IMR-90 (cell line): ENCODE measurements around the gene GRIPAP1.
A peak's percentile ranks its signal among the peaks of the same experiment; 100 is the strongest.

ENCODE experiments used
- CEBPB ChIP-seq: IDR thresholded peaks from 2 replicates; pipeline ENCODE4 v1.6.1; 2012; ENCODE audit warnings: low read depth, low read length, improper control_type of control experiment
- MAFK ChIP-seq: IDR thresholded peaks from 2 replicates; pipeline ENCODE4 v1.6.1; 2012; ENCODE audit warnings: low read depth, low read length, improper control_type of control experiment
- MXI1 ChIP-seq: IDR thresholded peaks from 2 replicates; pipeline ENCODE4 v1.6.1; 2012; ENCODE audit warnings: low read depth, mild to moderate bottlenecking, low read length, moderate library complexity, borderline replicate concordance
- POLR2A ChIP-seq: IDR thresholded peaks from 2 replicates; pipeline ENCODE4 v1.6.1; 2012; ENCODE audit warnings: mild to moderate bottlenecking, low read depth, low read length
- RAD21 ChIP-seq: IDR thresholded peaks from 2 replicates; pipeline ENCODE4 v1.6.1; 2012; ENCODE audit warnings: low read length, improper control_type of control experiment
- RFX5 ChIP-seq: IDR thresholded peaks from 2 replicates; pipeline ENCODE4 v1.8.0; 2012; ENCODE audit warnings: low read depth, mild to moderate bottlenecking, low read length, moderate library complexity
- SMC3 ChIP-seq: fragments of 150-350 bp; IDR thresholded peaks from 2 replicates; pipeline ENCODE4 v1.6.1; 2016; ENCODE audit warnings: low read depth, mild to moderate bottlenecking, antibody characterized with exemption, low read length, moderate library complexity
- TF ChIP-seq, protein P1 (sequence below): fragments of 150-350 bp; IDR thresholded peaks from 2 replicates; pipeline ENCODE4 v1.6.1; 2017; ENCODE audit warnings: mild to moderate bottlenecking, antibody characterized with exemption, low read length, low read depth
- TF ChIP-seq, protein P2 (sequence below): conservative IDR thresholded peaks from 2 replicates; pipeline ENCODE4 v1.5.1; 2012; ENCODE audit warnings: mild to moderate bottlenecking, low read depth, low read length, improper control_type of control experiment

DNA sequence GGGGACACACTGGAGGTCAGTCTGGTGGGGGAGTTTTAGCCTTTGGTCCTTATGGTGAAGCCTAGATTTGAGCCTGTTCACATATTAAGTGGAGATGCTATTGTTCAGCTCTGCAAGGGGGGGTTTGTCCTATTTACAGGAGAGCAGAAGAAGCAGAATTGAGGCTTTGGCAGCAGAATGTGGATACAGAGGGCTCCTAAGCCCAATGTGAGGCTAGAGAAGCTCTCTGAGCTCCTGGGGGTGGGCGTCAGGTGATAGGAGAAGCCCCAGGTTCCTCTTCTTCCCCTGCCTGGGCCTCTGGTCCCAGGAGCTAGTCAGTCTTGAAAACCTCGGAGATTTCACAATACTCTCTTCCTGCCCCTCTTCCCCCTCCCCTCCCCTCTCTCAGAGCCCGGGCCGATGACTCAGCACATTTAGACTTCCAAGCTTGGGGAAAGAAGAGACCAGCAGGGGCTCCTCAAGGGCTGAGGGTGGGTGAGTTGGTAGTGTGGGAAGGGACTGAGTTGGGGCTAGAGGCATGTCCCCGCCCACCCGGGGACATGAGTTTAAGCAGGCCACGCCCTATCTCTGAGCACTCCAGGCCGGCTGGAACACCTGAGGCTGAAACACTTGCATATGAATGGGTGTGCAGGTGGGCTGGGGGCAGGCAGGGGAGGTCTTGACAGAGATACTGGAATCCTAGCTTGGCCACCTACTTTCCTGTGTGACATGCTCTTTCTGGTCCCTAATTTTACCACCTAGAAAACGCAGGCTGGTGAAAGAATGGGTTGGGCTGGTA is 37.7 kb upstream of the GRIPAP1 start:
- TF ChIP-seq POLR2A = no peak; the same call in 1 of the 2 replicates
- peak; percentile 98 for TF ChIP-seq MAFK
- TF ChIP-seq, protein P1, sequence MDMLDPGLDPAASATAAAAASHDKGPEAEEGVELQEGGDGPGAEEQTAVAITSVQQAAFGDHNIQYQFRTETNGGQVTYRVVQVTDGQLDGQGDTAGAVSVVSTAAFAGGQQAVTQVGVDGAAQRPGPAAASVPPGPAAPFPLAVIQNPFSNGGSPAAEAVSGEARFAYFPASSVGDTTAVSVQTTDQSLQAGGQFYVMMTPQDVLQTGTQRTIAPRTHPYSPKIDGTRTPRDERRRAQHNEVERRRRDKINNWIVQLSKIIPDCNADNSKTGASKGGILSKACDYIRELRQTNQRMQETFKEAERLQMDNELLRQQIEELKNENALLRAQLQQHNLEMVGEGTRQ = no peak
- TF ChIP-seq CEBPB = peak; percentile 95
- TF ChIP-seq, protein P2, sequence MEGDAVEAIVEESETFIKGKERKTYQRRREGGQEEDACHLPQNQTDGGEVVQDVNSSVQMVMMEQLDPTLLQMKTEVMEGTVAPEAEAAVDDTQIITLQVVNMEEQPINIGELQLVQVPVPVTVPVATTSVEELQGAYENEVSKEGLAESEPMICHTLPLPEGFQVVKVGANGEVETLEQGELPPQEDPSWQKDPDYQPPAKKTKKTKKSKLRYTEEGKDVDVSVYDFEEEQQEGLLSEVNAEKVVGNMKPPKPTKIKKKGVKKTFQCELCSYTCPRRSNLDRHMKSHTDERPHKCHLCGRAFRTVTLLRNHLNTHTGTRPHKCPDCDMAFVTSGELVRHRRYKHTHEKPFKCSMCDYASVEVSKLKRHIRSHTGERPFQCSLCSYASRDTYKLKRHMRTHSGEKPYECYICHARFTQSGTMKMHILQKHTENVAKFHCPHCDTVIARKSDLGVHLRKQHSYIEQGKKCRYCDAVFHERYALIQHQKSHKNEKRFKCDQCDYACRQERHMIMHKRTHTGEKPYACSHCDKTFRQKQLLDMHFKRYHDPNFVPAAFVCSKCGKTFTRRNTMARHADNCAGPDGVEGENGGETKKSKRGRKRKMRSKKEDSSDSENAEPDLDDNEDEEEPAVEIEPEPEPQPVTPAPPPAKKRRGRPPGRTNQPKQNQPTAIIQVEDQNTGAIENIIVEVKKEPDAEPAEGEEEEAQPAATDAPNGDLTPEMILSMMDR = peak; percentile 44
- no peak for TF ChIP-seq MXI1
- TF ChIP-seq RAD21 = peak; percentile 36; the same call in 1 of the 2 replicates
- 0 out of 2 replicates have a peak, but pooled peaks have one; percentile 16 for TF ChIP-seq SMC3
- no peak for TF ChIP-seq RFX5
